BLaER1 treated with 17β-estradiol and CSF1 and Interleukin-3, amounts not matched to agents 10 nM and 100 nM (cell line): ENCODE measurements around the gene RASGRP4.
A peak's percentile ranks its signal among the peaks of the same experiment; 100 is the strongest.

Experiments used
- H3K27ac ChIP-seq, 11 experiments: shearing (Covaris generic); formaldehyde crosslinking; 2 replicates each; pipeline ENCODE4 v1.8.1; 2022
- H3K27me3 ChIP-seq, 11 experiments: shearing (Covaris generic); formaldehyde crosslinking; 2 replicates each; pipeline ENCODE4 v1.8.1; 2022
- H3K36me3 ChIP-seq, 11 experiments: shearing (Covaris generic); formaldehyde crosslinking; 2 replicates each; pipeline ENCODE4 v1.8.1; 2022
- H3K4me1 ChIP-seq, 10 experiments: shearing (Covaris generic); formaldehyde crosslinking; 2 replicates each; pipeline ENCODE4 v1.8.1; 2022
- H3K4me2 ChIP-seq, 11 experiments: shearing (Covaris generic); formaldehyde crosslinking; 2 replicates each; pipeline ENCODE4 v1.8.1; 2022
- H3K4me3 ChIP-seq, 10 experiments: shearing (Covaris generic); formaldehyde crosslinking; 2 replicates each; pipeline ENCODE4 v1.8.1; 2022
- H3K9ac ChIP-seq, 11 experiments: shearing (Covaris generic); formaldehyde crosslinking; 2 replicates each; pipeline ENCODE4 v1.8.1; 2022
- H3K9me3 ChIP-seq, 11 experiments: shearing (Covaris generic); formaldehyde crosslinking; replicated peaks in 1 of 11; 2 replicates each; pipeline ENCODE4 v1.8.1; 2022
- H4K20me1 ChIP-seq, 11 experiments: shearing (Covaris generic); formaldehyde crosslinking; 2 replicates each; pipeline ENCODE4 v1.8.1; 2022
- Cebpa-rat ChIP-seq, 11 experiments: shearing (Covaris generic); IDR thresholded peaks; 2 replicates each; pipeline ENCODE4 v1.8.1; 2022

Gene RASGRP4

GRCh38 chr19:38381138-38381537 lies 44.9 kb downstream of the RASGRP4 start:
- peaks cover 73 to 100% (median 98%) of the 10 kb centered on the region in 11 experiments; a peak in 21 of 22 replicates for H4K20me1 ChIP-seq

GRCh38 chr19:38378866-38379265 lies 47.2 kb downstream of the RASGRP4 start:
- no peak overlapping the region for H3K27ac ChIP-seq
- H3K9me3 ChIP-seq: no peaks in the 10 kb centered on the region
- H3K9ac ChIP-seq: no peak overlapping the region
- no peak overlapping the region for H3K4me3 ChIP-seq
- no peak overlapping the region for H3K4me2 ChIP-seq
- H4K20me1 ChIP-seq: peaks cover 51 to 89% (median 85%) of the 10 kb centered on the region in 11 experiments; a peak in 21 of 22 replicates
- H3K36me3 ChIP-seq: peaks cover 74 to 79% (median 78%) of the 10 kb centered on the region in 11 experiments
- peaks cover 16 to 24% (median 20%) of the 10 kb centered on the region in 10 experiments for H3K4me1 ChIP-seq
- peaks cover 0 to 11% (median 8%) of the 10 kb centered on the region in 11 experiments; a peak in 16 of 22 replicates for H3K27me3 ChIP-seq
- no peak for TF ChIP-seq Cebpa-rat (IDR thresholded peaks at IDR 0.05)

More at GRCh38 chr19:38381138-38381537, 44.9 kb downstream of the RASGRP4 start:
- Histone ChIP-seq H3K4me2 (no peak overlapping the region), H3K9ac (no peak overlapping the region), H3K27me3 (peaks cover 18 to 34% (median 30%) of the 10 kb centered on the region in 11 experiments), H3K36me3 (peaks cover 82 to 100% (median 98%) of the 10 kb centered on the region in 11 experiments), H3K4me3 (no peak overlapping the region), H3K4me1 (peaks cover 13 to 33% (median 23%) of the 10 kb centered on the region in 10 experiments), H3K27ac (no peak overlapping the region), H3K9me3 (no peaks in the 10 kb centered on the region)
- TF ChIP-seq Cebpa-rat (IDR thresholded peaks at IDR 0.05): no peak

GRCh38 chr19:38377052-38377451 lies 49.0 kb downstream of the RASGRP4 start:
- H3K4me2 ChIP-seq: peak overlapping the region in 9 of 11 experiments; percentile 93 to 100 (median 99); a peak in 16 of 22 replicates

GRCh38 chr19:38376576-38376975 lies 49.4 kb downstream of the RASGRP4 start:
- Histone ChIP-seq H3K36me3 (peaks cover 52 to 56% (median 55%) of the 10 kb centered on the region in 11 experiments), H3K27me3 (no peaks in the 10 kb centered on the region), H4K20me1 (peaks cover 39 to 66% (median 62%) of the 10 kb centered on the region in 11 experiments; a peak in 21 of 22 replicates), H3K9me3 (no peaks in the 10 kb centered on the region), H3K4me1 (peaks cover 19 to 26% (median 24%) of the 10 kb centered on the region in 10 experiments), H3K4me3 (peak overlapping the region in 7 of 10 experiments; percentile 7 to 99 (median 87); a peak in 11 of 20 replicates), H3K9ac (peak overlapping the region in 8 of 11 experiments; percentile 29 to 98 (median 94); a peak in 11 of 22 replicates), H3K27ac (0 out of 22 replicates have a peak overlapping the region, but pooled peaks of 1 of the 11 experiments have one; percentile 5), H3K4me2 (peak overlapping the region; percentile 89 to 100 (median 99))
- no peak for TF ChIP-seq Cebpa-rat (IDR thresholded peaks at IDR 0.05)

More at GRCh38 chr19:38377052-38377451, 49.0 kb downstream of the RASGRP4 start:
- Histone ChIP-seq H3K9me3 (no peaks in the 10 kb centered on the region), H3K27ac (0 out of 22 replicates have a peak overlapping the region, but pooled peaks of 1 of the 11 experiments have one; percentile 5), H3K27me3 (no peaks in the 10 kb centered on the region), H3K4me3 (no peak overlapping the region; a peak in 1 of 20 replicates), H3K9ac (peak overlapping the region in 3 of 11 experiments; percentile 44 to 97 (median 93); a peak in 3 of 22 replicates), H3K36me3 (peaks cover 56 to 61% (median 60%) of the 10 kb centered on the region in 11 experiments), H4K20me1 (peaks cover 39 to 71% (median 67%) of the 10 kb centered on the region in 11 experiments; a peak in 21 of 22 replicates), H3K4me1 (peaks cover 19 to 26% (median 24%) of the 10 kb centered on the region in 10 experiments)
- TF ChIP-seq Cebpa-rat (IDR thresholded peaks at IDR 0.05): no peak

GRCh38 chr19:38375748-38376147 lies 50.3 kb downstream of the RASGRP4 start:
- Histone ChIP-seq H3K4me1 (peaks cover 19 to 26% (median 24%) of the 10 kb centered on the region in 10 experiments), H3K4me3 (peak overlapping the region; percentile 81 to 99 (median 87)), H3K27me3 (no peaks in the 10 kb centered on the region), H3K9ac (peak overlapping the region; percentile 91 to 98 (median 95)), H4K20me1 (peaks cover 30 to 58% (median 54%) of the 10 kb centered on the region in 11 experiments; a peak in 21 of 22 replicates), H3K27ac (peak overlapping the region; percentile 89 to 96 (median 93); a peak in 21 of 22 replicates), H3K9me3 (no peaks in the 10 kb centered on the region), H3K4me2 (peak overlapping the region; percentile 89 to 100 (median 99)), H3K36me3 (peaks cover 43 to 48% (median 47%) of the 10 kb centered on the region in 11 experiments)
- TF ChIP-seq Cebpa-rat (IDR thresholded peaks at IDR 0.05): no peak

GRCh38 chr19:38375098-38375493 lies 50.9 kb downstream of the RASGRP4 start:
- Histone ChIP-seq H3K9me3 (no peaks in the 10 kb centered on the region), H3K36me3 (peaks cover 38 to 42% (median 40%) of the 10 kb centered on the region in 11 experiments), H3K9ac (peak overlapping the region; percentile 91 to 98 (median 95)), H3K27me3 (no peaks in the 10 kb centered on the region), H3K27ac (peak overlapping the region; percentile 89 to 96 (median 93)), H3K4me2 (peak overlapping the region; percentile 89 to 100 (median 99)), H3K4me1 (peaks cover 19 to 26% (median 24%) of the 10 kb centered on the region in 10 experiments), H3K4me3 (peak overlapping the region; percentile 81 to 99 (median 87)), H4K20me1 (peaks cover 29 to 52% (median 48%) of the 10 kb centered on the region in 11 experiments; a peak in 21 of 22 replicates)
- no peak for TF ChIP-seq Cebpa-rat (IDR thresholded peaks at IDR 0.05)

- Histone ChIP-seq H3K4me2 (peak within 1 kb of the TSS; percentile 89 to 100 (median 99)), H3K36me3 (peaks cover 32 to 36% (median 35%) of the 10 kb centered on the region in 11 experiments), H3K27ac (peak within 1 kb of the TSS; percentile 89 to 96 (median 93)), H3K27me3 (no peaks in the 10 kb centered on the region), H3K4me1 (peaks cover 19 to 26% (median 24%) of the 10 kb centered on the region in 10 experiments), H3K9me3 (no peaks in the 10 kb centered on the region), H3K9ac (peak within 1 kb of the TSS; percentile 91 to 98 (median 95)), H3K4me3 (peak within 1 kb of the TSS; percentile 81 to 99 (median 87)), H4K20me1 (peaks cover 26 to 46% (median 43%) of the 10 kb centered on the region in 11 experiments; a peak in 21 of 22 replicates)
- TF ChIP-seq Cebpa-rat (IDR thresholded peaks at IDR 0.05): no peak
Observed at GRCh38 chr19:38374332-38375097, 51.5 kb downstream of the RASGRP4 start, which contains the start of gene PSMD8. Gene PSMD8 (plus strand): TSS chr19:38374571. CDS start chr19:38374602, 31 bp downstream.

GRCh38 chr19:38373907-38374331 lies 52.1 kb downstream of the RASGRP4 start:
- Histone ChIP-seq H3K27ac (peak overlapping the region; percentile 69 to 96 (median 93); a peak in 21 of 22 replicates), H3K36me3 (peaks cover 26 to 30% (median 29%) of the 10 kb centered on the region in 11 experiments), H3K9me3 (no peaks in the 10 kb centered on the region), H3K9ac (peak overlapping the region; percentile 70 to 98 (median 94); a peak in 21 of 22 replicates), H3K27me3 (no peaks in the 10 kb centered on the region), H3K4me3 (peak overlapping the region; percentile 81 to 99 (median 87)), H3K4me2 (peak overlapping the region; percentile 71 to 88 (median 75)), H4K20me1 (peaks cover 21 to 40% (median 37%) of the 10 kb centered on the region in 11 experiments; a peak in 21 of 22 replicates), H3K4me1 (peaks cover 19 to 26% (median 24%) of the 10 kb centered on the region in 10 experiments)
- no peak for TF ChIP-seq Cebpa-rat (IDR thresholded peaks at IDR 0.05)
